Left ventricle myocardium inferior (tissue), 1 donor: ENCODE measurements around the gene PLA2G6. TPM values are rescaled to one million over a fixed set of nuclear protein-coding genes. Genes with fewer than 3 reads are reported as not detected.

Source experiments
- DNase-seq: peaks from one replicate; pipeline ENCODE4 v3.0.0-alpha.2; 2020
- H3K27ac ChIP-seq: fragments of 200-600 bp; replicated peaks from 2 replicates; pipeline ENCODE4 v1.8.0; 2021
- H3K27me3 ChIP-seq: fragments of 200-600 bp; 2 replicates; pipeline ENCODE4 v1.8.0; 2021; ENCODE audit warnings: low read depth
- H3K36me3 ChIP-seq: fragments of 200-600 bp; 2 replicates; pipeline ENCODE4 v1.8.0; 2021
- H3K4me1 ChIP-seq: fragments of 200-600 bp; 2 replicates; pipeline ENCODE4 v1.8.0; 2021
- H3K4me3 ChIP-seq: fragments of 200-600 bp; 2 replicates; pipeline ENCODE4 v1.8.0; 2021; ENCODE audit warnings: mild to moderate bottlenecking, moderate library complexity
- H3K9me3 ChIP-seq: fragments of 200-600 bp; replicated peaks from 2 replicates; pipeline ENCODE4 v1.8.0; 2021
- intact Hi-C: fragments of 100-400 bp; cut with micrococcal nuclease; formaldehyde crosslinking; loops from one replicate; pipeline ENCODE4 v1.11.0; 2022
- total RNA-seq: library from RNA; stranded (reverse); fragmentation: NEBNext Ultra II Directional; extraction: Animal tissue kit (Norgen Biotek cat#: 25700); gene quantifications from one replicate; pipeline ENCODE4 v1.2.1, GENCODE V29; 2021
- TF ChIP-seq, protein P1 (sequence below): fragments of 200-600 bp; IDR thresholded peaks from 2 replicates; pipeline ENCODE4 v1.8.0; 2021; ENCODE audit warnings: antibody characterized with exemption, mild to moderate bottlenecking, borderline replicate concordance
- donor health status: DM: no; HTN: yes; CAD: no; lungs with severe emphysema.

Gene PLA2G6
- total RNA-seq, 1 donor from 2014 or later, result 14.1 TPM

DNA sequence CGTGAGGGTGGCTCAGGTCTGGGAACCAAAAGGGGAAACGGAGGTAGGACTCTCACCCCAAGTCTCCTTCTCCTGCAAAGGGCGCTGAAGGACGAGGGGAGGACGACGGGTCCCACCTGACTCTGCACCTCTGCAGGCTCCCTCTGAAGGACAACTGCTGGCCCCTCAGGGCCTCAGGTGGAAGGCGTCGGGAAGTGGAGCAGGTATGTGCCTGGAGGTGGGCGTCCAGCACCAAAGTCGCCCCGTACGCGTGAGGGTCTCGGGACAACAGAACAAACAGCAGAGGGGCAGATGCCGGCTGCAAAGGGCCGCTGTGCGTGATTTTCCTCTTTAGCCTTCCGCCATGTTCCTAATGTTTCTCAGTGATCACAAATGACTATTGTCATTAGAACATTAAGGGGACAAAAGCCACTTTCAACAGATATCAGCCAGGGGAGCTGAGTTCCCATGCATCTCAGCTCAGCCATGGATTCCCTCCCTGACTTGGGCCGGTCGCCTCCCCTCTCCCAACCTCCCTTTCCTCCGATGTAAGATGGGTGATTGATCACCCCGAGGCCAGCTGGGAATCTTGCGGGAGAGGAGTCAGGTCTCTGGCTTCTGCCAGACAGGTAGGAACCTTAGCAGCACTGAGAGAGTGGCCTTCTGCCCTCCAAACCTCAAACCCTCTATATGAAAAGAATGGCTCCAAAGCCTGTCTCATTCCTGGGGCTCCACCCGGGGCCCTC lies 98.5 kb downstream of the PLA2G6 start:
- H3K27me3 ChIP-seq, result peaks cover 22% of the 10 kb centered on the region
- intact Hi-C loops, result no loop called here

DNA sequence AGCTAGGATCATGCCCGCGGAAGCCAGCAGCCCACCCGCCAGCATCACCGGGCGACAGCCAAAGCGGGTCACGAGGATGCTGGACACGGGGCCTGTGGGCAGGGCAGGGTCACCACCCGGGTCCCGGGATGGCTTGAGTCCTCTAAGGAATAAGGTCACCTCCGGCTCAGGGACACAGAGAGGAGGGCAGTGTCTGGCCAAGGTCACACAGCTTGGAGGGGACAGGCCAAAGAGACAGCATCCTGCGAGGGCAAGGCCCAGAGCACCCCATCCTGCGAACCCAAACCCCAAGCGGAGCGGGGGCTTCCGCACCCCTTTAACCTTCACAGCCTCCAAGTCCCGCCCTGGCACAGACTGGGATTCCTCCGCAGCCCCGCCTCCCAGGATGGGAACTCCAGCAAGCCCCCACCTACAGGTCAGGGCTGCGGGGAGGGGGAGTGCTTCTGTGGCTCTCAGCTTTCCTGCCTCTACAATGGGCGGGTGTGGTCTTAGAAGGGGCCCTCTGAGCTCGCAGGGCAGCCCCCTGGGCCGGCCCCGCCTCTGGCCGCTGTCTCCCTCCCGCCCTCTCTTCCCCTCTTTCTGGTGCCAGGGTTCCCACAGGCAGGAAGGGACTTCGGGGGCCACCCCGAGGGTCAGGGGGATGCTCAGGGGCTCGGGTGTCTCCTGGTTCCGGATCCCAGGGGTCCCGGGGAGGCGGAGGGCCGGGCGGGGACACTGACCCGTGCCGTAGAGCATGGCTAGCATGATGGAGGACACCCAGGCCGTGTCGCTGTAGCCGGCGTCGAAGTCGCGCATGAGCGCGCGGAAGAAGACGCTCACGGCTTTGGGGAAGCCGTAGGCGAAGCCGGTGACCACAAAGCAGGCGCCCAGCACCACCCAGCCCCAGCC lies 99.4 kb downstream of the PLA2G6 start:
- Histone ChIP-seq H3K27ac (no peak overlapping the region), H3K4me3 (peak overlapping the region; percentile 65), H3K4me1 (peaks cover 21% of the 10 kb centered on the region), H3K27me3 (peaks cover 18% of the 10 kb centered on the region), H3K9me3 (no peaks in the 10 kb centered on the region), H3K36me3 (no peaks in the 10 kb centered on the region)
- TF ChIP-seq, protein P1, sequence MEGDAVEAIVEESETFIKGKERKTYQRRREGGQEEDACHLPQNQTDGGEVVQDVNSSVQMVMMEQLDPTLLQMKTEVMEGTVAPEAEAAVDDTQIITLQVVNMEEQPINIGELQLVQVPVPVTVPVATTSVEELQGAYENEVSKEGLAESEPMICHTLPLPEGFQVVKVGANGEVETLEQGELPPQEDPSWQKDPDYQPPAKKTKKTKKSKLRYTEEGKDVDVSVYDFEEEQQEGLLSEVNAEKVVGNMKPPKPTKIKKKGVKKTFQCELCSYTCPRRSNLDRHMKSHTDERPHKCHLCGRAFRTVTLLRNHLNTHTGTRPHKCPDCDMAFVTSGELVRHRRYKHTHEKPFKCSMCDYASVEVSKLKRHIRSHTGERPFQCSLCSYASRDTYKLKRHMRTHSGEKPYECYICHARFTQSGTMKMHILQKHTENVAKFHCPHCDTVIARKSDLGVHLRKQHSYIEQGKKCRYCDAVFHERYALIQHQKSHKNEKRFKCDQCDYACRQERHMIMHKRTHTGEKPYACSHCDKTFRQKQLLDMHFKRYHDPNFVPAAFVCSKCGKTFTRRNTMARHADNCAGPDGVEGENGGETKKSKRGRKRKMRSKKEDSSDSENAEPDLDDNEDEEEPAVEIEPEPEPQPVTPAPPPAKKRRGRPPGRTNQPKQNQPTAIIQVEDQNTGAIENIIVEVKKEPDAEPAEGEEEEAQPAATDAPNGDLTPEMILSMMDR, result no peak
- no peak for DNase-seq
- intact Hi-C loops, result no loop called here

More for the DNA sequence above, 98.5 kb downstream of the PLA2G6 start:
- DNase-seq, result no peak
- Histone ChIP-seq H3K9me3 (no peaks in the 10 kb centered on the region), H3K4me3 (peak overlapping the region; percentile 65), H3K4me1 (peaks cover 21% of the 10 kb centered on the region), H3K36me3 (no peaks in the 10 kb centered on the region), H3K27ac (no peak overlapping the region)
- TF ChIP-seq, protein P1, result no peak

DNA sequence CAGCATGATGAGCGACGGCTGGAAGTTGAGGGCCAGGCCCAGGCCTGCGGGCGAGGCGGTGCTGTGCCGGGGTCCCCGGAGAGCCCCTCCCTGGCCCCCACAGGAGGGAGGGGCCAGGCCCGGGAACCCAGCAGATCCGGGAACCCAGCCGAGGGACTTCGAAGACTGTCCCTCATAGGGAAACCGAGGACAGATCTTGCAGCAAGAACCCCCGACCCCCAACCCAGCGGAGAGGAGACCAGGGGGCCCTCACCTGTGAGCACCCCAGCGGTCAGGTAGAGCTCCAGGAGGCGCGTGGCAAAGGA lies 100.0 kb downstream of the PLA2G6 start:
- H3K36me3 ChIP-seq, result no peaks in the 10 kb centered on the region
- peak overlapping the region; percentile 65 for H3K4me3 ChIP-seq
- peaks cover 21% of the 10 kb centered on the region for H3K4me1 ChIP-seq
- H3K27ac ChIP-seq, result no peak overlapping the region
- intact Hi-C loops, result no loop called here
- peaks cover 18% of the 10 kb centered on the region for H3K27me3 ChIP-seq
- DNase-seq, result no peak
- no peaks in the 10 kb centered on the region for H3K9me3 ChIP-seq
- TF ChIP-seq, protein P1, result no peak

DNA sequence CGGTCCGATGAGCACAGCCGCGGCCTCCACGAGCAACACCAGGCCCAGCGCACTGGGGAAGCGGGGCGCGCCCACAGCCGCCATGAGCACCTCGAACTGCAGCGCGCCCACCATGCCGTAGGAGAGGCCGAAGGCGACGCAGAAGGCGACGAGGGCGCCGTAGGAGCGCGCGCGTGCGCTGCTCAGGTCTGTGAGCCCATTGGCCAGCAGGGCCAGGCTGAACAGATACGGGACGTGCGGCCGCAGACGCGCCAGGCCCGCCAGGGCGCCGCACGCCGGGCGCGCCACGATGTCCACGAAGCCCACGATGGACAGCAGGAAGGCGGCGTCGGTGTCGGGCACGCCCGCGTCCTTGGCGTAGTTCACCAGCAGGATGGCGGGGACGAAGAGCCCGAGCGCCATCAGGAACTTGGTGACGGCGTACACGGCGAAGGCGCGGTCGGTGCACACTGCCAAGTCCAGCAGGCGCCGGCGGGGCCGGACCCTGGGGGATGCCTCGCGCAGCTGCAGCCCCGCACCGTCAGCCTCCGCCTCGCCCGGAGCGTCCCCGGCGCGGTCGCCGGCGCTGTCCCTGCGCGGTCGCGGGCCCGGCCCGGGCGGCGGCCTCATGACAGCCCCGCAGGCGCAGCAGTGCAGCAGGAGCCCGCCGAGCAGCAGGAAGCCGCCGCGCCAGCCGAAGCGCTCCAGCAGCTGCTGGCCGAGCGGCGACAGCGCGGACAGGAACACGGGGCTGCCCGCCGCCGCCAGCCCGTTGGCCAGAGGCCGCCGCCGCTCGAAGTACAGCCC lies 100.6 kb downstream of the PLA2G6 start:
- H3K36me3 ChIP-seq, result no peaks in the 10 kb centered on the region
- intact Hi-C loops, result no loop called here
- H3K4me1 ChIP-seq, result peaks cover 21% of the 10 kb centered on the region
- no peak overlapping the region for H3K27ac ChIP-seq
- no peaks in the 10 kb centered on the region for H3K9me3 ChIP-seq
- peak; percentile 41 for DNase-seq
- peaks cover 18% of the 10 kb centered on the region for H3K27me3 ChIP-seq
- peak overlapping the region; percentile 65 for H3K4me3 ChIP-seq
- TF ChIP-seq, protein P1, result no peak

DNA sequence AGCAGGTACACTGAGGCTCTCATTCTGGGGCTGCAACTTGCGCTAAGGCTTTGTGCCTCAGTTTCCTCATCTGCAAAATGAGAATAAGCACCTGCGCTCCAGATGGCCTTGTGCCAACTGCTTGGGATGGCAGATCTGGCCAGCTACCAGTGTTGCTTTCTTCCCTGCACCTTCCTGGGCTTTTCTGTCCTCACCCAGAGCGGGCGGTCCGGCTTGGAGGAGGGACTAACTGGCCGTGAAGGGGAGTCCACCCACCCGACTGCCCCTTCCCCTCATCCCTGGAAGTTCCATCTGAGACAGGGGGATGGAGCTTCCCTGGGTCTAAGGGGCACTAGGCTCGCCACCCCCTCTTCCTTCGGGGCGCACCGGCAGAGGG lies 101.2 kb downstream of the PLA2G6 start:
- no peak for DNase-seq
- Histone ChIP-seq H3K4me1 (peaks cover 21% of the 10 kb centered on the region), H3K27me3 (peaks cover 18% of the 10 kb centered on the region), H3K36me3 (peaks cover under 1% of the 10 kb centered on the region), H3K4me3 (peak overlapping the region; percentile 65), H3K9me3 (no peaks in the 10 kb centered on the region), H3K27ac (no peak overlapping the region)
- TF ChIP-seq, protein P1, result no peak
- intact Hi-C loops, result no loop called here
